Neural cell (in vitro differentiated cells): Measurements from ENCODE around the gene WDTC1.

ENCODE experiments used
- EP300 ChIP-seq: fragments of 450-650 bp; conservative IDR thresholded peaks from 2 replicates; pipeline ENCODE4 v1.6.1; 2014; ENCODE audit warnings: antibody characterized with exemption, mild to moderate bottlenecking, moderate library complexity; ENCODE audit not compliant: poor library complexity, severe bottlenecking
- EZH2 ChIP-seq: fragments of 200-600, 300-800 bp; shearing (Covaris generic), sonication (generic); IDR thresholded peaks from 2 replicates; pipeline ENCODE4 v1.6.1; 2014; ENCODE audit warnings: antibody characterized with exemption, low read length, borderline replicate concordance, mild to moderate bottlenecking; ENCODE audit not compliant: insufficient read depth, poor library complexity, severe bottlenecking
- MXI1 ChIP-seq: fragments of 450-650 bp; conservative IDR thresholded peaks from 2 replicates; pipeline ENCODE4 v1.6.1; 2014; ENCODE audit warnings: antibody characterized with exemption, mild to moderate bottlenecking; ENCODE audit not compliant: poor library complexity, severe bottlenecking
- POLR2AphosphoS5 ChIP-seq: IDR thresholded peaks from 2 replicates; pipeline ENCODE4 v1.6.1; 2012
- SMC3 ChIP-seq: fragments of 450-650 bp; conservative IDR thresholded peaks from 2 replicates; pipeline ENCODE4 v1.6.1; 2014; ENCODE audit warnings: antibody characterized with exemption, mild to moderate bottlenecking, moderate library complexity; ENCODE audit not compliant: poor library complexity
- TAF1 ChIP-seq: IDR thresholded peaks from 2 replicates; pipeline ENCODE4 v1.6.1; 2012; ENCODE audit warnings: low read depth
- TF ChIP-seq, protein P1 (sequence below): fragments of 450-650 bp; IDR thresholded peaks from 2 replicates; pipeline ENCODE4 v1.5.1; 2014; ENCODE audit warnings: antibody characterized with exemption, mild to moderate bottlenecking, moderate library complexity; ENCODE audit not compliant: poor library complexity, severe bottlenecking
- TF ChIP-seq, protein P2 (sequence below): IDR thresholded peaks from 2 replicates; pipeline ENCODE4 v1.6.1; 2012; ENCODE audit warnings: borderline replicate concordance

DNA sequence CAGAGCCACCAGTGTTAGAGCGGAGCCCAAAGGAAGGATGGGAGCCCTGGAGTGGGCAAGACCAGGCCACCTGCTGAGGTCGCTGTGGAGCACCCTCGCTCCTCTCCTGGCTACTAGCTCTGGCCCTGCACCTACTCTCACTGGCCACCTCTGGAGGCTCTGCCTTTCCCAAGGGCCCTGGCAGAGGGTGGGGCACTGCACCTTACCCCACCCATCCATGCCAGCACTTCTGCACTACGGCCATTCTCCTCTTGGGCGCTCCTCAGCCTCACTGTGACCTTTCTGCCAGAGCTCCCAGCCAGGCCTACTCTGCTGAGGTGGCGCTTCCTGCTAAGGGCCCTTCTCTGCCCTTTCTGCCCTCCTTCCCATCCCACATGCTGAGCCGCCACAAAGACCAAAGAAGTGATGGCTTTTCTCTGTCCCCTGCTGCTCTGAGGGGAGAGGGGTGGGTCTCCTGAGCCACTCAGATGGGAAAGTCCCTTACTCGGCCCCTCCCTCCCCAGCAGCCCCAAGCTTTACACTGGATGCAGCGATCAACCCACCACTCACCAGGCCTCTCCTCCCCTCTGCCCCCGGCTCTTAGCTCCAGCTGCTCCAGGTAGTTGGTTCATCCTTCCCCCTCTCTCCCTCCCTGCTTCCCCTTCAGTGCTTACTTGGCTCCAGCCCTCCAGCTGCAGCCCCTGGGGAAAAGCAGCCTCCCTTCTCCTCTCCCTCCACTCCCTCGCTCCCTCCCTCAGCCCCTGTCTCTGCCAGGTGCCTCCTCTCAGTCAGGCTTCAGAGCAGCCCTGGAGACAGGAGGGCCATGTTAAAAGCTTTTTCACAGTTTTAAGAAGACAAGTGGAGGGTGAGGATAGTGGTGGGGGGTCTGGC lies 72.7 kb downstream of the WDTC1 start:
- TF ChIP-seq, protein P1, sequence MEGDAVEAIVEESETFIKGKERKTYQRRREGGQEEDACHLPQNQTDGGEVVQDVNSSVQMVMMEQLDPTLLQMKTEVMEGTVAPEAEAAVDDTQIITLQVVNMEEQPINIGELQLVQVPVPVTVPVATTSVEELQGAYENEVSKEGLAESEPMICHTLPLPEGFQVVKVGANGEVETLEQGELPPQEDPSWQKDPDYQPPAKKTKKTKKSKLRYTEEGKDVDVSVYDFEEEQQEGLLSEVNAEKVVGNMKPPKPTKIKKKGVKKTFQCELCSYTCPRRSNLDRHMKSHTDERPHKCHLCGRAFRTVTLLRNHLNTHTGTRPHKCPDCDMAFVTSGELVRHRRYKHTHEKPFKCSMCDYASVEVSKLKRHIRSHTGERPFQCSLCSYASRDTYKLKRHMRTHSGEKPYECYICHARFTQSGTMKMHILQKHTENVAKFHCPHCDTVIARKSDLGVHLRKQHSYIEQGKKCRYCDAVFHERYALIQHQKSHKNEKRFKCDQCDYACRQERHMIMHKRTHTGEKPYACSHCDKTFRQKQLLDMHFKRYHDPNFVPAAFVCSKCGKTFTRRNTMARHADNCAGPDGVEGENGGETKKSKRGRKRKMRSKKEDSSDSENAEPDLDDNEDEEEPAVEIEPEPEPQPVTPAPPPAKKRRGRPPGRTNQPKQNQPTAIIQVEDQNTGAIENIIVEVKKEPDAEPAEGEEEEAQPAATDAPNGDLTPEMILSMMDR, result no peak
- TF ChIP-seq EZH2 (no peak), TAF1 (no peak), POLR2AphosphoS5 (no peak), EP300 (no peak), MXI1 (no peak), SMC3 (no peak)
- TF ChIP-seq, protein P2, sequence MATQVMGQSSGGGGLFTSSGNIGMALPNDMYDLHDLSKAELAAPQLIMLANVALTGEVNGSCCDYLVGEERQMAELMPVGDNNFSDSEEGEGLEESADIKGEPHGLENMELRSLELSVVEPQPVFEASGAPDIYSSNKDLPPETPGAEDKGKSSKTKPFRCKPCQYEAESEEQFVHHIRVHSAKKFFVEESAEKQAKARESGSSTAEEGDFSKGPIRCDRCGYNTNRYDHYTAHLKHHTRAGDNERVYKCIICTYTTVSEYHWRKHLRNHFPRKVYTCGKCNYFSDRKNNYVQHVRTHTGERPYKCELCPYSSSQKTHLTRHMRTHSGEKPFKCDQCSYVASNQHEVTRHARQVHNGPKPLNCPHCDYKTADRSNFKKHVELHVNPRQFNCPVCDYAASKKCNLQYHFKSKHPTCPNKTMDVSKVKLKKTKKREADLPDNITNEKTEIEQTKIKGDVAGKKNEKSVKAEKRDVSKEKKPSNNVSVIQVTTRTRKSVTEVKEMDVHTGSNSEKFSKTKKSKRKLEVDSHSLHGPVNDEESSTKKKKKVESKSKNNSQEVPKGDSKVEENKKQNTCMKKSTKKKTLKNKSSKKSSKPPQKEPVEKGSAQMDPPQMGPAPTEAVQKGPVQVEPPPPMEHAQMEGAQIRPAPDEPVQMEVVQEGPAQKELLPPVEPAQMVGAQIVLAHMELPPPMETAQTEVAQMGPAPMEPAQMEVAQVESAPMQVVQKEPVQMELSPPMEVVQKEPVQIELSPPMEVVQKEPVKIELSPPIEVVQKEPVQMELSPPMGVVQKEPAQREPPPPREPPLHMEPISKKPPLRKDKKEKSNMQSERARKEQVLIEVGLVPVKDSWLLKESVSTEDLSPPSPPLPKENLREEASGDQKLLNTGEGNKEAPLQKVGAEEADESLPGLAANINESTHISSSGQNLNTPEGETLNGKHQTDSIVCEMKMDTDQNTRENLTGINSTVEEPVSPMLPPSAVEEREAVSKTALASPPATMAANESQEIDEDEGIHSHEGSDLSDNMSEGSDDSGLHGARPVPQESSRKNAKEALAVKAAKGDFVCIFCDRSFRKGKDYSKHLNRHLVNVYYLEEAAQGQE, result no peak
